Activated effector memory CD4-positive, alpha-beta T cell treated with Interleukin-2 at 50 U/mL for 16 hours (primary cell): Measurements from ENCODE around the gene TMEM140.

Source experiments
- DNase-seq: peaks from one replicate; pipeline ENCODE4 v3.0.0-alpha.2; 2020

Gene TMEM140

GRCh38 chr7:135177028-135177696, 29.3 kb downstream of the TMEM140 start:
- no peak for DNase-seq

- no peak for DNase-seq
Observed at GRCh38 chr7:135178364-135178763, 30.5 kb downstream of the TMEM140 start.

- DNase-seq = no peak
Observed at GRCh38 chr7:135179321-135179925, 31.6 kb downstream of the TMEM140 start.

- DNase-seq = no peak
Observed at GRCh38 chr7:135180122-135180521, 32.2 kb downstream of the TMEM140 start.

- DNase-seq = no peak
Observed at GRCh38 chr7:135181261-135181928, 33.5 kb downstream of the TMEM140 start.

- no peak for DNase-seq
Observed at GRCh38 chr7:135181929-135182678, 34.2 kb downstream of the TMEM140 start.

- DNase-seq = no peak
Observed at GRCh38 chr7:135183478-135183877, 35.6 kb downstream of the TMEM140 start.

- no peak for DNase-seq
Observed at GRCh38 chr7:135184254-135184841, 36.5 kb downstream of the TMEM140 start.

GRCh38 chr7:135185471-135186260, 37.8 kb downstream of the TMEM140 start:
- DNase-seq = no peak

- DNase-seq = no peak
Observed at GRCh38 chr7:135186261-135186540, 38.3 kb downstream of the TMEM140 start.

GRCh38 chr7:135186841-135187253, 39.0 kb downstream of the TMEM140 start:
- no peak for DNase-seq

- DNase-seq = no peak
Observed at GRCh38 chr7:135188298-135188984, 40.6 kb downstream of the TMEM140 start.

- no peak for DNase-seq
Observed at GRCh38 chr7:135189221-135189662, 41.4 kb downstream of the TMEM140 start.

- DNase-seq = no peak
Observed at GRCh38 chr7:135189961-135190360, 42.1 kb downstream of the TMEM140 start.

GRCh38 chr7:135190703-135191102, 42.8 kb downstream of the TMEM140 start:
- no peak for DNase-seq

GRCh38 chr7:135192914-135193536, 45.2 kb downstream of the TMEM140 start:
- DNase-seq = no peak

GRCh38 chr7:135193615-135194081, 45.8 kb downstream of the TMEM140 start:
- no peak for DNase-seq

GRCh38 chr7:135194494-135195095, 46.7 kb downstream of the TMEM140 start:
- DNase-seq = no peak

GRCh38 chr7:135195156-135195555, 47.3 kb downstream of the TMEM140 start:
- no peak for DNase-seq

GRCh38 chr7:135195968-135196629, 48.2 kb downstream of the TMEM140 start:
- no peak for DNase-seq
